Progenitor cell of endocrine pancreas (in vitro differentiated cells): ENCODE data around the gene TRRAP. TPM values are rescaled to one million over a fixed set of nuclear protein-coding genes. Genes with fewer than 3 reads are reported as not detected.
"Not testable (repeated sequence)": the region's sequence is repeated elsewhere in the genome, so short reads cannot be mapped to it uniquely, and the experiment has no call there.

ENCODE experiments used
- DNase-seq: peaks from one replicate; pipeline ENCODE4 v3.0.0; 2021; ENCODE audit warnings: low spot score; ENCODE audit not compliant: unreplicated experiment
- H3K27ac Mint-ChIP-seq: 2 replicates; pipeline ENCODE4 v1.8.0; 2021; ENCODE audit warnings: mild to moderate bottlenecking, moderate library complexity, mixed read lengths
- H3K27me3 Mint-ChIP-seq: 2 replicates; pipeline ENCODE4 v1.8.0; 2021; ENCODE audit warnings: mixed read lengths
- H3K36me3 Mint-ChIP-seq: 2 replicates; pipeline ENCODE4 v1.8.0; 2022; ENCODE audit warnings: mixed read lengths; ENCODE audit not compliant: insufficient read depth
- H3K4me1 Mint-ChIP-seq: 2 replicates; pipeline ENCODE4 v1.8.0; 2021; ENCODE audit warnings: low read depth, mixed read lengths
- H3K4me3 Mint-ChIP-seq: 2 replicates; pipeline ENCODE4 v1.8.0; 2021; ENCODE audit warnings: low read depth, mild to moderate bottlenecking, moderate library complexity, mixed read lengths
- H3K9me3 Mint-ChIP-seq: 2 replicates; pipeline ENCODE4 v1.8.0; 2021; ENCODE audit warnings: low read depth, mixed read lengths
- CTCF ChIP-seq: fragments of 200-600 bp; sonication (generic); IDR thresholded peaks from one replicate; pipeline ENCODE4 v1.5.0; 2021; ENCODE audit warnings: antibody characterized with exemption, mild to moderate bottlenecking; ENCODE audit not compliant: unreplicated experiment
- total RNA-seq: library from RNA; stranded (reverse); gene quantifications from 2 replicates; pipeline ENCODE4 v1.2.1, GENCODE V29; 2021

Gene TRRAP
- total RNA-seq, 1 donor from 2014 or later, result 75.8 TPM

GRCh38 chr7:98836811-98837629 is 41.3 kb upstream of the TRRAP start:
- Mint-ChIP-seq H3K27ac (no peak overlapping the region), H3K4me3 (no peak overlapping the region), H3K9me3 (no peaks in the 10 kb centered on the region), H3K4me1 (no peaks in the 10 kb centered on the region), H3K27me3 (peaks cover 3% of the 10 kb centered on the region), H3K36me3 (no peaks in the 10 kb centered on the region)
- peak; percentile 49 for DNase-seq
- peak; percentile 75 for TF ChIP-seq CTCF

- no peak overlapping the region for H3K27ac Mint-ChIP-seq
- no peaks in the 10 kb centered on the region for H3K36me3 Mint-ChIP-seq
- DNase-seq, result no peak
- H3K4me3 Mint-ChIP-seq, result no peak overlapping the region
- H3K4me1 Mint-ChIP-seq, result no peaks in the 10 kb centered on the region
- no peaks in the 10 kb centered on the region for H3K9me3 Mint-ChIP-seq
- no peak for TF ChIP-seq CTCF
- peaks cover 3% of the 10 kb centered on the region for H3K27me3 Mint-ChIP-seq
Measured at GRCh38 chr7:98837630-98837972, 40.7 kb upstream of the TRRAP start.

- H3K27me3 Mint-ChIP-seq, result peaks cover 8% of the 10 kb centered on the region
- H3K4me1 Mint-ChIP-seq, result no peaks in the 10 kb centered on the region
- no peak overlapping the region for H3K27ac Mint-ChIP-seq
- TF ChIP-seq CTCF, result no peak
- no peak overlapping the region for H3K4me3 Mint-ChIP-seq
- DNase-seq, result no peak
- H3K36me3 Mint-ChIP-seq, result no peaks in the 10 kb centered on the region
- H3K9me3 Mint-ChIP-seq, result no peaks in the 10 kb centered on the region
Measured at GRCh38 chr7:98840096-98840495, 38.2 kb upstream of the TRRAP start.

- Mint-ChIP-seq H3K27me3 (peaks cover 8% of the 10 kb centered on the region), H3K4me1 (no peaks in the 10 kb centered on the region), H3K9me3 (no peaks in the 10 kb centered on the region), H3K4me3 (no peak overlapping the region), H3K36me3 (no peaks in the 10 kb centered on the region), H3K27ac (no peak overlapping the region)
- DNase-seq, result no peak
- no peak for TF ChIP-seq CTCF
Measured at GRCh38 chr7:98840722-98841121, 37.6 kb upstream of the TRRAP start.

GRCh38 chr7:98841179-98841997 is 36.9 kb upstream of the TRRAP start:
- Mint-ChIP-seq H3K27ac (no peak overlapping the region), H3K36me3 (no peaks in the 10 kb centered on the region), H3K4me3 (no peak overlapping the region), H3K9me3 (no peaks in the 10 kb centered on the region), H3K4me1 (no peaks in the 10 kb centered on the region), H3K27me3 (peaks cover 8% of the 10 kb centered on the region)
- TF ChIP-seq CTCF, result peak; percentile 99
- DNase-seq, result peak; percentile 78

DNA sequence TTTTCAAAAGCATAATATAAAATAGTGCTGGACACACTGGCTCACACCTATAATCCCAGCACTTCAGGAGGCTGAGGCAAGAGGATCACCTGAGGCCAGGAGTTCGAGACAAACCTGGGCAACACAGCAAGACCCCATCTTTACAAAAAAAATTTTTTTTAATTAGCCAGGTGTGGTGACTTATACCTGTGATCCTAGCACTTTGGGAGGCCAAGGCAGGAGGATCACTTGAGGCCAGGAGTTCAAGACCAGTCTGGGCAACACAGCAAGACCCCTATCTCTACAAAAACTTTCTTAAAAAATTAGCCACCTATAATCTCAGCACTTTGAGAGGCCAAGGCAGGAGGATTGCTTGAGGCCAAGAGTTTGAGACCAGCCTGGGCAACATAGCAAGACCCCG is 35.8 kb upstream of the TRRAP start:
- DNase-seq, H3K4me3 Mint-ChIP-seq, H3K9me3 Mint-ChIP-seq, H3K36me3 Mint-ChIP-seq, H3K4me1 Mint-ChIP-seq, H3K27me3 Mint-ChIP-seq, H3K27ac Mint-ChIP-seq: not testable (repeated sequence)
